Liver (tissue), 9 donors: Measurements from ENCODE around the gene DYNLT3. TPM values are rescaled to one million over a fixed set of nuclear protein-coding genes. Genes with fewer than 3 reads are reported as not detected.
A peak's percentile ranks its signal among the peaks of the same experiment; 100 is the strongest.

ENCODE experiments used
- DNase-seq: peaks from one replicate; pipeline ENCODE4 v3.0.0-alpha.2; 2017; ENCODE audit warnings: low spot score
- H3K27ac ChIP-seq, 2 donors: one replicate each; pipeline ENCODE4 v1.7.0; 2013; ENCODE audit warnings: inconsistent platforms in 2 of 2, low read length in 2 of 2, control low read depth in 1 of 2, low read depth in 1 of 2, mild to moderate bottlenecking in 1 of 2
- H3K27me3 ChIP-seq, 4 donors: one replicate each; pipeline versions ENCODE4 v1.6.1 to v1.7.0; 2013; ENCODE audit warnings: low read length in 3 of 4, inconsistent platforms in 1 of 4, mild to moderate bottlenecking in 1 of 4, moderate library complexity in 1 of 4; ENCODE audit not compliant: control insufficient read depth in 4 of 4, insufficient read depth in 4 of 4
- H3K36me3 ChIP-seq, 4 donors: one replicate each; pipeline versions ENCODE4 v1.6.1 to v1.7.0; 2013; ENCODE audit warnings: low read length in 3 of 4, mild to moderate bottlenecking in 3 of 4, low read depth in 1 of 4, moderate library complexity in 1 of 4; ENCODE audit not compliant: control insufficient read depth in 4 of 4, insufficient read depth in 3 of 4
- H3K4me1 ChIP-seq, 4 donors: one replicate each; pipeline versions ENCODE4 v1.6.1 to v1.7.0; 2013; ENCODE audit warnings: low read length in 3 of 4, mild to moderate bottlenecking in 3 of 4, moderate library complexity in 1 of 4; ENCODE audit not compliant: control insufficient read depth in 4 of 4, insufficient read depth in 4 of 4
- H3K4me3 ChIP-seq, 3 donors: one replicate each; pipeline versions ENCODE4 v1.6.1 to v1.7.0; 2013; ENCODE audit warnings: low read length in 3 of 3, control low read depth in 1 of 3, low read depth in 1 of 3, mild to moderate bottlenecking in 1 of 3
- H3K9ac ChIP-seq, 2 donors: one replicate each; pipeline ENCODE4 v1.7.0; 2013; ENCODE audit warnings: low read length in 2 of 2, mild to moderate bottlenecking in 2 of 2, moderate library complexity in 2 of 2, control low read depth in 1 of 2, low read depth in 1 of 2
- H3K9me3 ChIP-seq, 4 donors: one replicate each; pipeline versions ENCODE4 v1.6.1 to v1.7.0; 2013; ENCODE audit warnings: low read length in 3 of 4; ENCODE audit not compliant: control insufficient read depth in 4 of 4
- EGR1 ChIP-seq, 2 donors: IDR thresholded peaks; 2 replicates each; pipeline ENCODE4 v1.6.1; 2016 to 2018; ENCODE audit warnings: antibody characterized with exemption in 2 of 2, low read depth in 2 of 2
- FOXA1 ChIP-seq: IDR thresholded peaks from 2 replicates; pipeline ENCODE4 v1.6.1; 2016; ENCODE audit warnings: antibody characterized with exemption
- FOXA2 ChIP-seq: IDR thresholded peaks from 2 replicates; pipeline ENCODE4 v1.6.1; 2016; ENCODE audit warnings: antibody characterized with exemption
- GABPA ChIP-seq, 2 donors: IDR thresholded peaks in 1 of 2; conservative IDR thresholded peaks in 1 of 2; 2 replicates each; pipeline ENCODE4 v1.6.1; 2016; ENCODE audit warnings: antibody characterized with exemption in 2 of 2, mild to moderate bottlenecking in 1 of 2, moderate library complexity in 1 of 2
- HNF4A ChIP-seq, 2 donors: conservative IDR thresholded peaks; 2 replicates each; pipeline ENCODE4 v1.6.1; 2016; ENCODE audit warnings: antibody characterized with exemption in 2 of 2, mild to moderate bottlenecking in 2 of 2
- HNF4G ChIP-seq: IDR thresholded peaks from 2 replicates; pipeline ENCODE4 v1.6.1; 2016; ENCODE audit warnings: antibody characterized with exemption
- JUND ChIP-seq, 2 donors: IDR thresholded peaks; 2 replicates each; pipeline ENCODE4 v1.6.1; 2016; ENCODE audit warnings: antibody characterized with exemption in 2 of 2
- NR2F2 ChIP-seq: IDR thresholded peaks from 2 replicates; pipeline ENCODE4 v1.6.1; 2016; ENCODE audit warnings: antibody characterized with exemption
- RAD21 ChIP-seq, 2 donors: IDR thresholded peaks; 2 replicates each; pipeline ENCODE4 v1.6.1; 2016; ENCODE audit warnings: antibody characterized with exemption in 2 of 2, mild to moderate bottlenecking in 2 of 2
- RXRA ChIP-seq, 2 donors: IDR thresholded peaks; 2 replicates each; pipeline ENCODE4 v1.6.1; 2017 to 2018; ENCODE audit warnings: antibody characterized with exemption in 2 of 2, mild to moderate bottlenecking in 1 of 2
- SP1 ChIP-seq: IDR thresholded peaks from 2 replicates; pipeline ENCODE4 v1.6.1; 2018; ENCODE audit warnings: antibody characterized with exemption, mild to moderate bottlenecking
- TAF1 ChIP-seq: conservative IDR thresholded peaks from 2 replicates; pipeline ENCODE4 v1.6.1; 2016; ENCODE audit warnings: antibody characterized with exemption, mild to moderate bottlenecking
- YY1 ChIP-seq: IDR thresholded peaks from 2 replicates; pipeline ENCODE4 v1.6.1; 2016; ENCODE audit warnings: antibody characterized with exemption, mild to moderate bottlenecking
- WGBS: extraction: QIAGEN DNeasy Blood & Tissue Kit; methylation state at CpG from one replicate; pipeline ENCODE4 v1.1.7; 2013; 5-methylcytosine and 5-hydroxymethylcytosine counted together
- polyA plus RNA-seq, 2 donors: library from polyadenylated mRNA; stranded (reverse) in 1 of 2; unstranded in 1 of 2; fragments of 200-250 nt in 1 of 2; fragments of >200 nt in 1 of 2; fragmentation: Nextera tagmentation in 1 of 2; extraction: Ambion mirVana in 1 of 2; gene quantifications; one replicate each; pipeline versions ENCODE4 v1.2.1 to v1.2.3, GENCODE V29; 2013 to 2015
- total RNA-seq, 2 donors: library from RNA; depleted of rRNA; stranded (reverse); fragments of >200 nt; gene quantifications; one replicate each; pipeline ENCODE4 v1.2.3, GENCODE V29; 2014
- TF ChIP-seq, protein P1 (sequence below): IDR thresholded peaks from 2 replicates; pipeline ENCODE4 v1.6.1; 2016; ENCODE audit warnings: antibody characterized with exemption
- TF ChIP-seq, protein P2 (sequence below): IDR thresholded peaks from 2 replicates; pipeline ENCODE4 v1.6.1; 2016; ENCODE audit warnings: antibody characterized with exemption
- TF ChIP-seq, protein P3 (sequence below): IDR thresholded peaks from 2 replicates; pipeline ENCODE4 v1.6.1; 2016; ENCODE audit warnings: antibody characterized with exemption, mild to moderate bottlenecking
- TF ChIP-seq, protein P4 (sequence below): fragments of 150-350 bp; IDR thresholded peaks from 2 replicates; pipeline ENCODE4 v1.5.1; 2017; ENCODE audit warnings: improper control_type of control experiment, low read depth, low read length; ENCODE audit not compliant: missing input control
- TF ChIP-seq, protein P5 (sequence below): IDR thresholded peaks from 2 replicates; pipeline ENCODE4 v1.6.1; 2016; ENCODE audit warnings: antibody characterized with exemption
- donor health status: healthy.
- donor health status: healthy.
- donor health status: healthy.
- donor health status: healthy.
- donor health status: healthy.

DYNLT3 gene, protein sequence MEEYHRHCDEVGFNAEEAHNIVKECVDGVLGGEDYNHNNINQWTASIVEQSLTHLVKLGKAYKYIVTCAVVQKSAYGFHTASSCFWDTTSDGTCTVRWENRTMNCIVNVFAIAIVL
- 10 to 100 TPM in 1 of 2 donors, 1 to 10 TPM in 1; 9.5 to 13.4 TPM for total RNA-seq
- polyA plus RNA-seq, result 10 to 100 TPM; 13.4 to 20.7 TPM

DNA sequence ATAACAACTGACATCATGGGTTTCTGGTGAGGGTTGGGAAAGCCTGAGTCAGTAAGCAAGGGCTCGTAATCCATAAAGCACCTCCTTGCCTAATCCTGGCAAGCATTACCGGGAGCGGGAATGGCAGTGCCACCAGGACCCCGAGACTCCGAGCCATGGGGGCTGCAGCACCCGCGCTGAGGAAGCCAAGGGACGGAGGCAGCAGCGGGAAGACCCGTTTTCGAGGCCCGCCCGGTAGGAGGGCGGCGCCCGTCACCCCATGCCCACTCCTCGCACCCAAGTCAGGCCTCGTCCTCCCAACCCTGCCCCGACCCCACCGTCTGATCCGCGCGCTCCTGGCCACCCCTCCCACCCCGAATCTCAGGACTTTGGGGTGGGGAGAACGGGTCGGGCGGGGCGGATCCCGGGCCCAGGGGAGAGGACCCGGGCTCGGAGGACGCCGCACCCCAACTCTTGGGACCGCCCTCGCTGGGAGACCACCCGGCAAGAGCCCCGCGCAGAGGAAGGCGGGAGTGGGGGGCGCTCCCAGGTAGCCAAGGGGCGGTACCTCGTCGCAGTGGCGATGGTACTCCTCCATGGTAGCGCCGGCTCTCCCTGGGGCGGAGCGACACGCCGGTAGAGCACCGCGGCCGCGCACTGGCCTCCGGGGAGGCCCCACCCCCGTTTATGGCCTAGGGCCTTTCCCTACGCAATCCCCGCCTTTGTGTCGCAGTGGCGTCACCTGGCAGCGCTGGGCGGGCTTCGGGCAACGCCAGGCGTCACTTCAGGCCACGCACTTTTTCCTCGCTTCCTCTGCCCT lies at the start of gene DYNLT3:
DYNLT3 (minus strand) TSS at position 638 of the 799 bp plus-strand sequence; CDS start at position 577, 61 bp downstream.
- peak within 1 kb of the TSS; percentile 59 to 80 (median 67) for H3K4me3 ChIP-seq
- H3K27me3 ChIP-seq, result no peaks in the 10 kb centered on the region
- TF ChIP-seq RAD21 (IDR thresholded peaks at IDR 0.05) (peak in 1 of 2 donors; percentile 58), SP1 (peak; percentile 19), RXRA (IDR thresholded peaks at IDR 0.05) (peak; percentile 45 to 49), FOXA1 (no peak), HNF4G (no peak), HNF4A (conservative IDR thresholded peaks at IDR 0.05) (no peak), NR2F2 (no peak), JUND (IDR thresholded peaks at IDR 0.05) (no peak), FOXA2 (no peak), GABPA (IDR thresholded peaks at IDR 0.05 in 1 of 2, conservative IDR thresholded peaks at IDR 0.05 in 1 of 2) (no peak), EGR1 (IDR thresholded peaks at IDR 0.05; ENCODE audit: low read depth in 2 of 2) (peak in 1 of 2 donors; percentile 36), TAF1 (no peak), YY1 (peak; percentile 62)
- TF ChIP-seq, protein P1, sequence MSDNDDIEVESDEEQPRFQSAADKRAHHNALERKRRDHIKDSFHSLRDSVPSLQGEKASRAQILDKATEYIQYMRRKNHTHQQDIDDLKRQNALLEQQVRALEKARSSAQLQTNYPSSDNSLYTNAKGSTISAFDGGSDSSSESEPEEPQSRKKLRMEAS, result peak; percentile 14
- TF ChIP-seq, protein P2, sequence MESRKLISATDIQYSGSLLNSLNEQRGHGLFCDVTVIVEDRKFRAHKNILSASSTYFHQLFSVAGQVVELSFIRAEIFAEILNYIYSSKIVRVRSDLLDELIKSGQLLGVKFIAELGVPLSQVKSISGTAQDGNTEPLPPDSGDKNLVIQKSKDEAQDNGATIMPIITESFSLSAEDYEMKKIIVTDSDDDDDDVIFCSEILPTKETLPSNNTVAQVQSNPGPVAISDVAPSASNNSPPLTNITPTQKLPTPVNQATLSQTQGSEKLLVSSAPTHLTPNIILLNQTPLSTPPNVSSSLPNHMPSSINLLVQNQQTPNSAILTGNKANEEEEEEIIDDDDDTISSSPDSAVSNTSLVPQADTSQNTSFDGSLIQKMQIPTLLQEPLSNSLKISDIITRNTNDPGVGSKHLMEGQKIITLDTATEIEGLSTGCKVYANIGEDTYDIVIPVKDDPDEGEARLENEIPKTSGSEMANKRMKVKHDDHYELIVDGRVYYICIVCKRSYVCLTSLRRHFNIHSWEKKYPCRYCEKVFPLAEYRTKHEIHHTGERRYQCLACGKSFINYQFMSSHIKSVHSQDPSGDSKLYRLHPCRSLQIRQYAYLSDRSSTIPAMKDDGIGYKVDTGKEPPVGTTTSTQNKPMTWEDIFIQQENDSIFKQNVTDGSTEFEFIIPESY, result no peak
- TF ChIP-seq, protein P3, sequence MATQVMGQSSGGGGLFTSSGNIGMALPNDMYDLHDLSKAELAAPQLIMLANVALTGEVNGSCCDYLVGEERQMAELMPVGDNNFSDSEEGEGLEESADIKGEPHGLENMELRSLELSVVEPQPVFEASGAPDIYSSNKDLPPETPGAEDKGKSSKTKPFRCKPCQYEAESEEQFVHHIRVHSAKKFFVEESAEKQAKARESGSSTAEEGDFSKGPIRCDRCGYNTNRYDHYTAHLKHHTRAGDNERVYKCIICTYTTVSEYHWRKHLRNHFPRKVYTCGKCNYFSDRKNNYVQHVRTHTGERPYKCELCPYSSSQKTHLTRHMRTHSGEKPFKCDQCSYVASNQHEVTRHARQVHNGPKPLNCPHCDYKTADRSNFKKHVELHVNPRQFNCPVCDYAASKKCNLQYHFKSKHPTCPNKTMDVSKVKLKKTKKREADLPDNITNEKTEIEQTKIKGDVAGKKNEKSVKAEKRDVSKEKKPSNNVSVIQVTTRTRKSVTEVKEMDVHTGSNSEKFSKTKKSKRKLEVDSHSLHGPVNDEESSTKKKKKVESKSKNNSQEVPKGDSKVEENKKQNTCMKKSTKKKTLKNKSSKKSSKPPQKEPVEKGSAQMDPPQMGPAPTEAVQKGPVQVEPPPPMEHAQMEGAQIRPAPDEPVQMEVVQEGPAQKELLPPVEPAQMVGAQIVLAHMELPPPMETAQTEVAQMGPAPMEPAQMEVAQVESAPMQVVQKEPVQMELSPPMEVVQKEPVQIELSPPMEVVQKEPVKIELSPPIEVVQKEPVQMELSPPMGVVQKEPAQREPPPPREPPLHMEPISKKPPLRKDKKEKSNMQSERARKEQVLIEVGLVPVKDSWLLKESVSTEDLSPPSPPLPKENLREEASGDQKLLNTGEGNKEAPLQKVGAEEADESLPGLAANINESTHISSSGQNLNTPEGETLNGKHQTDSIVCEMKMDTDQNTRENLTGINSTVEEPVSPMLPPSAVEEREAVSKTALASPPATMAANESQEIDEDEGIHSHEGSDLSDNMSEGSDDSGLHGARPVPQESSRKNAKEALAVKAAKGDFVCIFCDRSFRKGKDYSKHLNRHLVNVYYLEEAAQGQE, result no peak
- TF ChIP-seq, protein P4, sequence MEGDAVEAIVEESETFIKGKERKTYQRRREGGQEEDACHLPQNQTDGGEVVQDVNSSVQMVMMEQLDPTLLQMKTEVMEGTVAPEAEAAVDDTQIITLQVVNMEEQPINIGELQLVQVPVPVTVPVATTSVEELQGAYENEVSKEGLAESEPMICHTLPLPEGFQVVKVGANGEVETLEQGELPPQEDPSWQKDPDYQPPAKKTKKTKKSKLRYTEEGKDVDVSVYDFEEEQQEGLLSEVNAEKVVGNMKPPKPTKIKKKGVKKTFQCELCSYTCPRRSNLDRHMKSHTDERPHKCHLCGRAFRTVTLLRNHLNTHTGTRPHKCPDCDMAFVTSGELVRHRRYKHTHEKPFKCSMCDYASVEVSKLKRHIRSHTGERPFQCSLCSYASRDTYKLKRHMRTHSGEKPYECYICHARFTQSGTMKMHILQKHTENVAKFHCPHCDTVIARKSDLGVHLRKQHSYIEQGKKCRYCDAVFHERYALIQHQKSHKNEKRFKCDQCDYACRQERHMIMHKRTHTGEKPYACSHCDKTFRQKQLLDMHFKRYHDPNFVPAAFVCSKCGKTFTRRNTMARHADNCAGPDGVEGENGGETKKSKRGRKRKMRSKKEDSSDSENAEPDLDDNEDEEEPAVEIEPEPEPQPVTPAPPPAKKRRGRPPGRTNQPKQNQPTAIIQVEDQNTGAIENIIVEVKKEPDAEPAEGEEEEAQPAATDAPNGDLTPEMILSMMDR, result no peak
- TF ChIP-seq, protein P5, sequence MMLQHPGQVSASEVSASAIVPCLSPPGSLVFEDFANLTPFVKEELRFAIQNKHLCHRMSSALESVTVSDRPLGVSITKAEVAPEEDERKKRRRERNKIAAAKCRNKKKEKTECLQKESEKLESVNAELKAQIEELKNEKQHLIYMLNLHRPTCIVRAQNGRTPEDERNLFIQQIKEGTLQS, result no peak
- WGBS, result 2% methylated on average over 67 of the region's 67 CpGs
- peaks cover 0 to 2% (median 0%) of the 10 kb centered on the region in 4 donors for H3K4me1 ChIP-seq
- peak within 1 kb of the TSS; percentile 84 to 92 for H3K27ac ChIP-seq
- H3K9ac ChIP-seq, result peak within 1 kb of the TSS; percentile 11 to 47
- peak; percentile 58 for DNase-seq
- H3K36me3 ChIP-seq, result no peaks in the 10 kb centered on the region
- H3K9me3 ChIP-seq, result no peaks in the 10 kb centered on the region
